Ishikawa (cell line): Measurements from ENCODE around the gene PHF5A.

Source experiments
- CEBPB ChIP-seq: IDR thresholded peaks from 2 replicates; pipeline ENCODE4 v1.6.1; 2012
- CREB1 ChIP-seq: IDR thresholded peaks from 2 replicates; pipeline ENCODE4 v1.6.1; 2012; ENCODE audit warnings: low read depth
- EGR1 ChIP-seq: IDR thresholded peaks from 2 replicates; pipeline ENCODE4 v1.6.1; 2012
- EP300 ChIP-seq: IDR thresholded peaks from 2 replicates; pipeline ENCODE4 v1.6.1; 2012; ENCODE audit warnings: borderline replicate concordance
- FOXM1 ChIP-seq: IDR thresholded peaks from 2 replicates; pipeline ENCODE4 v1.6.1; 2012; ENCODE audit warnings: low read depth, borderline replicate concordance
- MAX ChIP-seq: IDR thresholded peaks from 2 replicates; pipeline ENCODE4 v1.6.1; 2012
- NFIC ChIP-seq: IDR thresholded peaks from 2 replicates; pipeline ENCODE4 v1.6.1; 2012
- RAD21 ChIP-seq: IDR thresholded peaks from 2 replicates; pipeline ENCODE4 v1.6.1; 2012; ENCODE audit warnings: low read depth
- REST ChIP-seq: IDR thresholded peaks from 2 replicates; pipeline ENCODE4 v1.6.1; 2012; ENCODE audit warnings: low read depth, mild to moderate bottlenecking
- TAF1 ChIP-seq: IDR thresholded peaks from 2 replicates; pipeline ENCODE4 v1.6.1; 2012; ENCODE audit warnings: low read depth, mild to moderate bottlenecking
- TCF12 ChIP-seq: IDR thresholded peaks from 2 replicates; pipeline ENCODE4 v1.6.1; 2012; ENCODE audit warnings: low read depth
- TEAD4 ChIP-seq: IDR thresholded peaks from 2 replicates; pipeline ENCODE4 v1.6.1; 2012
- USF1 ChIP-seq: IDR thresholded peaks from 2 replicates; pipeline ENCODE4 v1.6.1; 2012
- YY1 ChIP-seq: IDR thresholded peaks from 2 replicates; pipeline ENCODE4 v1.6.1; 2012; ENCODE audit warnings: low read depth
- ZBTB7A ChIP-seq: IDR thresholded peaks from 2 replicates; pipeline ENCODE4 v1.6.1; 2012; ENCODE audit warnings: low read depth

The PHF5A gene

GRCh38 chr22:41487037-41487935 is 18.8 kb upstream of the PHF5A start:
- no peak for TF ChIP-seq NFIC
- TF ChIP-seq EP300: no peak
- no peak for TF ChIP-seq TAF1
- TF ChIP-seq FOXM1: no peak
- no peak for TF ChIP-seq ZBTB7A
- no peak for TF ChIP-seq REST

- no peak for TF ChIP-seq REST
- TF ChIP-seq TEAD4: no peak
- TF ChIP-seq TCF12: no peak
- no peak for TF ChIP-seq EGR1
- TF ChIP-seq CEBPB: no peak
- no peak for TF ChIP-seq YY1
- TF ChIP-seq EP300: no peak
- TF ChIP-seq CREB1: no peak
- no peak for TF ChIP-seq NFIC
- no peak for TF ChIP-seq TAF1
- no peak for TF ChIP-seq RAD21
- TF ChIP-seq USF1: no peak
- TF ChIP-seq MAX: no peak
- TF ChIP-seq ZBTB7A: no peak
- no peak for TF ChIP-seq FOXM1
Observed at GRCh38 chr22:41485033-41485432, 16.5 kb upstream of the PHF5A start.

GRCh38 chr22:41482319-41482935 is 13.9 kb upstream of the PHF5A start:
- no peak for TF ChIP-seq YY1

GRCh38 chr22:41481925-41482318 is 13.4 kb upstream of the PHF5A start:
- TF ChIP-seq MAX (no peak), CEBPB (no peak), TEAD4 (no peak)

- TF ChIP-seq ZBTB7A (no peak), TEAD4 (no peak), NFIC (no peak), REST (no peak), CREB1 (no peak), MAX (no peak), RAD21 (no peak), YY1 (no peak), EGR1 (no peak), TAF1 (no peak), USF1 (no peak), TCF12 (no peak), CEBPB (no peak), FOXM1 (no peak), EP300 (no peak)
Observed at GRCh38 chr22:41481131-41481830, 12.8 kb upstream of the PHF5A start.
